Stimulated activated memory B cell treated with anti-CD40 and anti-IgM and Interleukin-4, amounts not matched to agents 10 μg/mL and 1 μg/mL and 100 μg/mL, for 72 hours (primary cell): ENCODE results near the gene NALCN.

Source experiments
- ATAC-seq: fragments of 150-1000 bp; cut with Tn5 transposase; 2 replicates; pipeline ENCODE4 v1.10.0; 2021
- H3K27ac Mint-ChIP-seq: one replicate; pipeline ENCODE4 v1.8.0; 2022; ENCODE audit warnings: mild to moderate bottlenecking, mixed read lengths
- H3K27me3 Mint-ChIP-seq: one replicate; pipeline ENCODE4 v1.8.0; 2022; ENCODE audit warnings: mixed read lengths
- H3K36me3 Mint-ChIP-seq: one replicate; pipeline ENCODE4 v1.8.0; 2022; ENCODE audit warnings: mixed read lengths
- H3K4me1 Mint-ChIP-seq: one replicate; pipeline ENCODE4 v1.8.0; 2022; ENCODE audit warnings: mixed read lengths
- H3K4me3 Mint-ChIP-seq: one replicate; pipeline ENCODE4 v1.8.0; 2022; ENCODE audit warnings: mild to moderate bottlenecking, moderate library complexity, mixed read lengths
- H3K9me3 Mint-ChIP-seq: one replicate; pipeline ENCODE4 v1.8.0; 2022; ENCODE audit warnings: mixed read lengths

NALCN gene

GRCh38 chr13:101181076-101181685 is 235.1 kb downstream of the NALCN start:
- Mint-ChIP-seq H3K9me3 (no peaks in the 10 kb centered on the region), H3K4me1 (no peaks in the 10 kb centered on the region), H3K27ac (no peak overlapping the region), H3K36me3 (no peaks in the 10 kb centered on the region), H3K4me3 (no peak overlapping the region), H3K27me3 (no peaks in the 10 kb centered on the region)
- no peak for ATAC-seq

GRCh38 chr13:101179021-101179420 is 237.3 kb downstream of the NALCN start:
- Mint-ChIP-seq H3K36me3 (no peaks in the 10 kb centered on the region), H3K27ac (no peak overlapping the region), H3K27me3 (no peaks in the 10 kb centered on the region), H3K4me3 (no peak overlapping the region), H3K9me3 (no peaks in the 10 kb centered on the region), H3K4me1 (no peaks in the 10 kb centered on the region)
- no peak for ATAC-seq

- Mint-ChIP-seq H3K4me1 (no peaks in the 10 kb centered on the region), H3K9me3 (no peaks in the 10 kb centered on the region), H3K4me3 (no peak overlapping the region), H3K36me3 (no peaks in the 10 kb centered on the region), H3K27ac (no peak overlapping the region), H3K27me3 (no peaks in the 10 kb centered on the region)
- ATAC-seq: no peak
Observed at GRCh38 chr13:101178406-101178805, 237.9 kb downstream of the NALCN start.

- ATAC-seq: no peak
Observed at GRCh38 chr13:101170306-101170705, 246.0 kb downstream of the NALCN start.

GRCh38 chr13:101157261-101157660 is 259.0 kb downstream of the NALCN start:
- no peak overlapping the region for H3K27ac Mint-ChIP-seq
- no peak for ATAC-seq
- no peaks in the 10 kb centered on the region for H3K9me3 Mint-ChIP-seq
- H3K4me3 Mint-ChIP-seq: no peak overlapping the region
- peaks cover 14% of the 10 kb centered on the region for H3K27me3 Mint-ChIP-seq
- H3K36me3 Mint-ChIP-seq: no peaks in the 10 kb centered on the region
- no peaks in the 10 kb centered on the region for H3K4me1 Mint-ChIP-seq

More at GRCh38 chr13:101170306-101170705, 246.0 kb downstream of the NALCN start:
- Mint-ChIP-seq H3K4me1 (no peaks in the 10 kb centered on the region), H3K4me3 (no peak overlapping the region), H3K9me3 (peaks cover 3% of the 10 kb centered on the region), H3K27ac (no peak overlapping the region), H3K27me3 (no peaks in the 10 kb centered on the region), H3K36me3 (no peaks in the 10 kb centered on the region)

GRCh38 chr13:101155920-101156319 is 260.4 kb downstream of the NALCN start:
- peaks cover 14% of the 10 kb centered on the region for H3K27me3 Mint-ChIP-seq
- H3K9me3 Mint-ChIP-seq: no peaks in the 10 kb centered on the region
- no peak overlapping the region for H3K4me3 Mint-ChIP-seq
- no peaks in the 10 kb centered on the region for H3K36me3 Mint-ChIP-seq
- no peaks in the 10 kb centered on the region for H3K4me1 Mint-ChIP-seq
- no peak overlapping the region for H3K27ac Mint-ChIP-seq
- ATAC-seq: no peak

GRCh38 chr13:101152184-101152583 is 264.1 kb downstream of the NALCN start:
- no peak for ATAC-seq
- no peaks in the 10 kb centered on the region for H3K9me3 Mint-ChIP-seq
- H3K27me3 Mint-ChIP-seq: peaks cover 31% of the 10 kb centered on the region

GRCh38 chr13:101150998-101151397 is 265.3 kb downstream of the NALCN start:
- Mint-ChIP-seq H3K36me3 (no peaks in the 10 kb centered on the region), H3K27ac (no peak overlapping the region), H3K4me3 (no peak overlapping the region), H3K4me1 (no peaks in the 10 kb centered on the region), H3K9me3 (no peaks in the 10 kb centered on the region), H3K27me3 (peaks cover 33% of the 10 kb centered on the region)
- ATAC-seq: no peak

More at GRCh38 chr13:101152184-101152583, 264.1 kb downstream of the NALCN start:
- Mint-ChIP-seq H3K36me3 (no peaks in the 10 kb centered on the region), H3K27ac (no peak overlapping the region), H3K4me1 (no peaks in the 10 kb centered on the region), H3K4me3 (no peak overlapping the region)

GRCh38 chr13:101149735-101150384 is 266.4 kb downstream of the NALCN start:
- peaks cover 29% of the 10 kb centered on the region for H3K27me3 Mint-ChIP-seq
- no peak for ATAC-seq

GRCh38 chr13:101146101-101146898 is 270.0 kb downstream of the NALCN start:
- H3K9me3 Mint-ChIP-seq: no peaks in the 10 kb centered on the region
- no peaks in the 10 kb centered on the region for H3K36me3 Mint-ChIP-seq
- H3K4me3 Mint-ChIP-seq: no peak overlapping the region
- no peak overlapping the region for H3K27ac Mint-ChIP-seq
- no peaks in the 10 kb centered on the region for H3K4me1 Mint-ChIP-seq
- no peak for ATAC-seq
- H3K27me3 Mint-ChIP-seq: peaks cover 35% of the 10 kb centered on the region

More at GRCh38 chr13:101149735-101150384, 266.4 kb downstream of the NALCN start:
- no peak overlapping the region for H3K4me3 Mint-ChIP-seq
- H3K9me3 Mint-ChIP-seq: no peaks in the 10 kb centered on the region
- no peak overlapping the region for H3K27ac Mint-ChIP-seq
- H3K4me1 Mint-ChIP-seq: no peaks in the 10 kb centered on the region
- no peaks in the 10 kb centered on the region for H3K36me3 Mint-ChIP-seq

- no peaks in the 10 kb centered on the region for H3K9me3 Mint-ChIP-seq
- H3K27me3 Mint-ChIP-seq: peaks cover 39% of the 10 kb centered on the region
- H3K36me3 Mint-ChIP-seq: no peaks in the 10 kb centered on the region
- ATAC-seq: no peak
- no peaks in the 10 kb centered on the region for H3K4me1 Mint-ChIP-seq
- H3K27ac Mint-ChIP-seq: no peak overlapping the region
- H3K4me3 Mint-ChIP-seq: no peak overlapping the region
Observed at GRCh38 chr13:101144808-101145419, 271.4 kb downstream of the NALCN start.

- H3K4me1 Mint-ChIP-seq: no peaks in the 10 kb centered on the region
- no peak overlapping the region for H3K27ac Mint-ChIP-seq
- peaks cover 23% of the 10 kb centered on the region for H3K27me3 Mint-ChIP-seq
- no peak overlapping the region for H3K4me3 Mint-ChIP-seq
- H3K9me3 Mint-ChIP-seq: no peaks in the 10 kb centered on the region
- no peaks in the 10 kb centered on the region for H3K36me3 Mint-ChIP-seq
- ATAC-seq: no peak
Observed at GRCh38 chr13:101140936-101141335, 275.4 kb downstream of the NALCN start.

GRCh38 chr13:101140087-101140770 is 276.1 kb downstream of the NALCN start:
- H3K36me3 Mint-ChIP-seq: no peaks in the 10 kb centered on the region
- no peak overlapping the region for H3K27ac Mint-ChIP-seq
- peaks cover 18% of the 10 kb centered on the region for H3K27me3 Mint-ChIP-seq
- H3K9me3 Mint-ChIP-seq: no peaks in the 10 kb centered on the region
- H3K4me1 Mint-ChIP-seq: no peaks in the 10 kb centered on the region
- no peak overlapping the region for H3K4me3 Mint-ChIP-seq
- ATAC-seq: no peak

GRCh38 chr13:101139081-101139480 is 277.2 kb downstream of the NALCN start:
- H3K4me1 Mint-ChIP-seq: no peaks in the 10 kb centered on the region
- H3K36me3 Mint-ChIP-seq: no peaks in the 10 kb centered on the region
- no peak overlapping the region for H3K4me3 Mint-ChIP-seq
- H3K9me3 Mint-ChIP-seq: no peaks in the 10 kb centered on the region
- no peak for ATAC-seq
- H3K27ac Mint-ChIP-seq: no peak overlapping the region
- H3K27me3 Mint-ChIP-seq: peaks cover 18% of the 10 kb centered on the region
